A673 (cell line): ENCODE measurements around the gene PEX7. TPM values are rescaled to one million over a fixed set of nuclear protein-coding genes. Genes with fewer than 3 reads are reported as not detected.
"Not testable (repeated sequence)": the region's sequence is repeated elsewhere in the genome, so short reads cannot be mapped to it uniquely, and the experiment has no call there.

Experiments
- BruUV-seq: library from RNA; stranded (reverse); fragments of 400-500 nt; replicated peaks from 2 replicates; lab custom pipeline; 2021; lab: Mats Ljungman, UMichigan
- CTCF ChIA-PET: fragments of 300-600 bp; sonication (Branson Sonifier 250); formaldehyde crosslinking; loops from one replicate; lab custom pipeline; 2022; ENCODE audit warnings: antibody characterized with exemption; lab: Charles Lee
- POLR2A ChIA-PET: fragments of 300-600 bp; sonication (Branson Sonifier 250); formaldehyde crosslinking; loops from one replicate; lab custom pipeline; 2022; ENCODE audit warnings: antibody characterized with exemption; ENCODE audit not compliant: low non-redundant PET; lab: Charles Lee
- DNase-seq: peaks from one replicate; pipeline ENCODE4 v3.0.0-alpha.2; 2015; ENCODE audit warnings: low spot score
- H3K27ac ChIP-seq: fragments of 200-600 bp; sonication (generic); 2 replicates; pipeline ENCODE4 v1.5.1; 2016; ENCODE audit warnings: mixed run types, low read depth, mild to moderate bottlenecking, mixed read lengths, antibody characterized with exemption, low read length; ENCODE audit not compliant: poor library complexity, severe bottlenecking
- H3K27me3 ChIP-seq: fragments of 200-600 bp; sonication (generic); replicated peaks from 2 replicates; pipeline ENCODE4 v1.6.1; 2017; ENCODE audit warnings: mixed run types, low read depth, mild to moderate bottlenecking, mixed read lengths, antibody characterized with exemption, low read length; ENCODE audit not compliant: insufficient read depth, poor library complexity
- H3K36me3 ChIP-seq: fragments of 200-600 bp; sonication (generic); 2 replicates; pipeline ENCODE4 v1.6.1; 2016; ENCODE audit warnings: mixed run types, mild to moderate bottlenecking, mixed read lengths, antibody characterized with exemption, low read length; ENCODE audit not compliant: insufficient read depth, poor library complexity, severe bottlenecking
- H3K4me1 ChIP-seq: fragments of 200-600 bp; sonication (generic); 2 replicates; pipeline ENCODE4 v1.6.1; 2017; ENCODE audit warnings: mixed run types, mild to moderate bottlenecking, mixed read lengths, antibody characterized with exemption, low read length; ENCODE audit not compliant: insufficient read depth, poor library complexity, severe bottlenecking
- H3K4me3 ChIP-seq: fragments of 200-600 bp; sonication (generic); 2 replicates; pipeline ENCODE4 v1.5.1; 2016; ENCODE audit warnings: low read depth, mixed run types, mild to moderate bottlenecking, mixed read lengths, low read length; ENCODE audit not compliant: poor library complexity, severe bottlenecking
- H3K9me3 ChIP-seq: fragments of 200-600 bp; sonication (generic); 2 replicates; pipeline ENCODE4 v1.6.1; 2016; ENCODE audit warnings: mixed run types, low read depth, mild to moderate bottlenecking, mixed read lengths, antibody characterized with exemption, low read length; ENCODE audit not compliant: poor library complexity, severe bottlenecking
- EZH2 ChIP-seq: fragments of 200-600 bp; sonication (generic); IDR thresholded peaks from 2 replicates; pipeline ENCODE4 v1.6.1; 2017; ENCODE audit warnings: borderline replicate concordance, low read depth, mild to moderate bottlenecking, mixed read lengths, antibody characterized with exemption, low read length; ENCODE audit not compliant: poor library complexity, severe bottlenecking
- intact Hi-C: fragments of 100-400 bp; cut with micrococcal nuclease; formaldehyde crosslinking; loops from one replicate; pipeline ENCODE4 v1.10.0; 2022; ENCODE audit not compliant: unreplicated experiment
- total RNA-seq: library from RNA; stranded (reverse); gene quantifications from 2 replicates; pipeline ENCODE4 v1.2.3, GENCODE V29; 2021
- TF ChIP-seq, protein P1 (sequence below): fragments of 300-800, 200-600 bp; sonication (generic); conservative IDR thresholded peaks from 2 replicates; pipeline ENCODE4 v1.5.1; 2017; ENCODE audit warnings: low read depth, mild to moderate bottlenecking, antibody characterized with exemption, low read length, moderate library complexity, mixed read lengths

The PEX7 gene
- total RNA-seq, 1 experiment from 2014 or later, result 6.2 TPM

- DNase-seq, result no peak
- TF ChIP-seq EZH2, result no peak
- TF ChIP-seq, protein P1, sequence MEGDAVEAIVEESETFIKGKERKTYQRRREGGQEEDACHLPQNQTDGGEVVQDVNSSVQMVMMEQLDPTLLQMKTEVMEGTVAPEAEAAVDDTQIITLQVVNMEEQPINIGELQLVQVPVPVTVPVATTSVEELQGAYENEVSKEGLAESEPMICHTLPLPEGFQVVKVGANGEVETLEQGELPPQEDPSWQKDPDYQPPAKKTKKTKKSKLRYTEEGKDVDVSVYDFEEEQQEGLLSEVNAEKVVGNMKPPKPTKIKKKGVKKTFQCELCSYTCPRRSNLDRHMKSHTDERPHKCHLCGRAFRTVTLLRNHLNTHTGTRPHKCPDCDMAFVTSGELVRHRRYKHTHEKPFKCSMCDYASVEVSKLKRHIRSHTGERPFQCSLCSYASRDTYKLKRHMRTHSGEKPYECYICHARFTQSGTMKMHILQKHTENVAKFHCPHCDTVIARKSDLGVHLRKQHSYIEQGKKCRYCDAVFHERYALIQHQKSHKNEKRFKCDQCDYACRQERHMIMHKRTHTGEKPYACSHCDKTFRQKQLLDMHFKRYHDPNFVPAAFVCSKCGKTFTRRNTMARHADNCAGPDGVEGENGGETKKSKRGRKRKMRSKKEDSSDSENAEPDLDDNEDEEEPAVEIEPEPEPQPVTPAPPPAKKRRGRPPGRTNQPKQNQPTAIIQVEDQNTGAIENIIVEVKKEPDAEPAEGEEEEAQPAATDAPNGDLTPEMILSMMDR, result no peak
- Histone ChIP-seq H3K9me3 (no peaks in the 10 kb centered on the region), H3K27me3 (no peaks in the 10 kb centered on the region), H3K4me1 (no peaks in the 10 kb centered on the region), H3K36me3 (no peaks in the 10 kb centered on the region), H3K4me3 (no peak overlapping the region), H3K27ac (no peak overlapping the region)
- intact Hi-C loops, result no loop called here
- POLR2A ChIA-PET, result no interaction called here
- BruUV-seq, result no TSS peak
- CTCF ChIA-PET, result interaction anchor here (0.6 kb wide), 1 partner anchor 988 kb away, joined by 3 read pairs; no protein-coding TSS in a partner anchor
These were observed 74.7 kb downstream of the PEX7 start for GRCh38 chr6:136897071-136897470.

- Histone ChIP-seq H3K4me3 (no peak overlapping the region), H3K36me3 (no peaks in the 10 kb centered on the region), H3K9me3 (no peaks in the 10 kb centered on the region), H3K4me1 (no peaks in the 10 kb centered on the region), H3K27ac (no peak overlapping the region), H3K27me3 (no peaks in the 10 kb centered on the region)
- BruUV-seq, result no TSS peak
- CTCF ChIA-PET, result no interaction called here
- no peak for DNase-seq
- TF ChIP-seq EZH2, result no peak
- TF ChIP-seq, protein P1, result no peak
- intact Hi-C loops, result no loop called here
- POLR2A ChIA-PET, result no interaction called here
These were observed 78.9 kb downstream of the PEX7 start for GRCh38 chr6:136901212-136901784.

GRCh38 chr6:136904477-136904876, 82.1 kb downstream of the PEX7 start:
- POLR2A ChIA-PET, BruUV-seq, H3K27me3 ChIP-seq, CTCF ChIA-PET, H3K4me3 ChIP-seq, H3K27ac ChIP-seq, H3K4me1 ChIP-seq, DNase-seq, intact Hi-C loops, H3K9me3 ChIP-seq, H3K36me3 ChIP-seq: not testable (repeated sequence)

DNA sequence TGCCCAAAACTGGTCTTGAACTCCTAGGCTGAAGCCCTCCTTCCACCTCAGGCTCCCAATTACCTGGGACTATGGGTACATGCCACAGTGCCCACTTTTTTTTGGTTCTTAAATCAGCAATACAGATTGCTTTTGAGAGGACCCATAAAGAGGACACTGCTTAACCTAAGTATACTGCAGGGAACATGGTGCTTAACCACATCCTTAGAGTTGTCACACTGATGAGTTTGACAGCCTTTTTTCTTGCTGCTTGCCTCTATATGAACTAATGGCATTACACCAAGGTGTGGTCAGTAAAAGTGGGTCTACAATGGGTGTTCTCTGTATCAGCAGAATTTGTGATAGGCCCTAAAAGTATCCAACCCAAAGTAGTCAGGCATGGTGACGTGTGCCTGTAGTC, 92.6 kb downstream of the PEX7 start:
- no TSS peak for BruUV-seq

More for the DNA sequence above, 92.6 kb downstream of the PEX7 start:
- POLR2A ChIA-PET, result no interaction called here
- Histone ChIP-seq H3K36me3 (no peaks in the 10 kb centered on the region), H3K27ac (no peak overlapping the region), H3K4me3 (no peak overlapping the region), H3K4me1 (peaks cover 2% of the 10 kb centered on the region), H3K9me3 (no peaks in the 10 kb centered on the region), H3K27me3 (no peaks in the 10 kb centered on the region)
- no peak for DNase-seq
- intact Hi-C loops, result no loop called here
- CTCF ChIA-PET, result no interaction called here
- no peak for TF ChIP-seq EZH2
- TF ChIP-seq, protein P1, result no peak
